Upper lobe of left lung (tissue), 6 donors: Measurements from ENCODE around the gene LENG9. TPM values are rescaled to one million over a fixed set of nuclear protein-coding genes. Genes with fewer than 3 reads are reported as not detected.

Experiments used
- ATAC-seq, 2 donors: fragments of 200-7000 bp; cut with Tn5 transposase; one replicate each; pipeline ENCODE4 v1.9.1; 2022; ENCODE audit warnings: mild to moderate bottlenecking in 2 of 2, moderate library complexity in 2 of 2; ENCODE audit not compliant: low FRiP score in 2 of 2
- DNase-seq, 2 donors: peaks; one replicate each; pipeline ENCODE4 v3.0.0-alpha.2; 2019 to 2020
- H3K27ac ChIP-seq, 4 donors: fragments of 200-600 bp; sonication (generic); one replicate each; pipeline ENCODE4 v1.5.1; 2016 to 2019
- H3K27me3 ChIP-seq, 4 donors: fragments of 200-600 bp; sonication (generic); one replicate each; pipeline ENCODE4 v1.5.1; 2017 to 2019
- H3K36me3 ChIP-seq, 4 donors: fragments of 200-600 bp; sonication (generic); one replicate each; pipeline ENCODE4 v1.5.1; 2016 to 2019
- H3K4me1 ChIP-seq, 4 donors: fragments of 200-600 bp; sonication (generic); one replicate each; pipeline ENCODE4 v1.5.1; 2018 to 2019
- H3K4me3 ChIP-seq, 4 donors: fragments of 200-600 bp; sonication (generic); one replicate each; pipeline ENCODE4 v1.5.1; 2017 to 2019; ENCODE audit warnings: mild to moderate bottlenecking in 2 of 4, moderate library complexity in 1 of 4
- H3K9me3 ChIP-seq, 4 donors: fragments of 200-600 bp; sonication (generic); one replicate each; pipeline ENCODE4 v1.5.1; 2018 to 2019
- CTCF ChIP-seq, 6 experiments: fragments of 450-650 bp in 4 of 6; fragments of 200-600 bp in 2 of 6; sonication (generic) in 2 of 6; IDR thresholded peaks; one replicate each; pipeline ENCODE4 v1.5.1; 2016 to 2019; ENCODE audit warnings: antibody characterized with exemption in 6 of 6
- EP300 ChIP-seq, 4 donors: sonication (generic); formaldehyde crosslinking; IDR thresholded peaks; one replicate each; pipeline ENCODE4 v1.5.1; 2017; ENCODE audit warnings: antibody characterized with exemption in 4 of 4, control low read depth in 2 of 4
- POLR2A ChIP-seq, 4 donors: fragments of 450-650 bp; IDR thresholded peaks; one replicate each; pipeline ENCODE4 v1.5.1; 2016 to 2017; ENCODE audit warnings: antibody characterized with exemption in 4 of 4, mild to moderate bottlenecking in 2 of 4
- POLR2AphosphoS5 ChIP-seq, 2 donors: sonication (generic); formaldehyde crosslinking; IDR thresholded peaks; one replicate each; pipeline ENCODE4 v1.5.1; 2017; ENCODE audit warnings: antibody characterized with exemption in 2 of 2
- WGBS, 2 donors: methylation state at CpG; one replicate each; pipeline ENCODE4 v1.1.5; 2017 to 2018; 5-methylcytosine and 5-hydroxymethylcytosine counted together
- total RNA-seq, 6 donors: library from RNA; depleted of rRNA in 4 of 6; stranded (reverse); fragments of >200 nt in 4 of 6; gene quantifications; one replicate each; pipeline versions ENCODE4 v1.1.0 to v1.2.1, GENCODE V29; 2016 to 2021
- donor health status: DM: no; HTN: no; CAD: no; lungs with moderate emphysema.
- donor health status: DM: no; HTN: yes; CAD: no; lungs with severe emphysema.

The LENG9 gene
- total RNA-seq, 6 donors from 2014 or later = 3.3 to 12.6 (median 9.1) TPM

GRCh38 chr19:54427586-54427985 is 36.0 kb downstream of the LENG9 start:
- Histone ChIP-seq H3K9me3 (no peaks in the 10 kb centered on the region), H3K36me3 (no peaks in the 10 kb centered on the region), H3K27me3 (peaks cover 0 to 19% (median 7%) of the 10 kb centered on the region in 4 donors), H3K4me1 (peaks cover 14 to 24% (median 17%) of the 10 kb centered on the region in 4 donors), H3K27ac (no peak overlapping the region), H3K4me3 (no peak overlapping the region)
- no peak for DNase-seq
- ATAC-seq = no peak
- no peak for TF ChIP-seq CTCF (IDR thresholded peaks at IDR 0.05)
- no peak for TF ChIP-seq EP300 (IDR thresholded peaks at IDR 0.05)
- no peak for TF ChIP-seq POLR2A (IDR thresholded peaks at IDR 0.05)
- TF ChIP-seq POLR2AphosphoS5 (IDR thresholded peaks at IDR 0.05) = no peak
- 89 to 90% methylated on average over 11 of the region's 11 CpGs for WGBS, 2 donors

- WGBS, 2 donors = 60 to 65% methylated on average over 8 to 17 of the region's 17 CpGs
- Histone ChIP-seq H3K4me3 (no peak overlapping the region), H3K4me1 (peaks cover 12 to 15% (median 14%) of the 10 kb centered on the region in 4 donors), H3K9me3 (no peaks in the 10 kb centered on the region), H3K27ac (no peak overlapping the region), H3K27me3 (peaks cover 0 to 19% (median 7%) of the 10 kb centered on the region in 4 donors), H3K36me3 (no peaks in the 10 kb centered on the region)
- no peak for TF ChIP-seq CTCF (IDR thresholded peaks at IDR 0.05)
- no peak for TF ChIP-seq POLR2AphosphoS5 (IDR thresholded peaks at IDR 0.05)
- no peak for TF ChIP-seq POLR2A (IDR thresholded peaks at IDR 0.05)
- TF ChIP-seq EP300 (IDR thresholded peaks at IDR 0.05) = no peak
- DNase-seq = no peak
- ATAC-seq = no peak
These were observed 37.2 kb downstream of the LENG9 start for GRCh38 chr19:54426291-54426931.

GRCh38 chr19:54425382-54425723 is 38.2 kb downstream of the LENG9 start:
- TF ChIP-seq POLR2A (IDR thresholded peaks at IDR 0.05) (no peak), CTCF (IDR thresholded peaks at IDR 0.05) (no peak), POLR2AphosphoS5 (IDR thresholded peaks at IDR 0.05) (no peak), EP300 (IDR thresholded peaks at IDR 0.05) (no peak)
- DNase-seq = no peak
- Histone ChIP-seq H3K9me3 (no peaks in the 10 kb centered on the region), H3K27me3 (peaks cover 0 to 25% (median 11%) of the 10 kb centered on the region in 4 donors), H3K36me3 (no peaks in the 10 kb centered on the region), H3K27ac (no peak overlapping the region), H3K4me1 (peaks cover 4 to 5% (median 4%) of the 10 kb centered on the region in 4 donors), H3K4me3 (no peak overlapping the region)
- 65 to 77% methylated on average over 5 of the region's 5 CpGs for WGBS, 2 donors
- ATAC-seq = no peak

- H3K4me3 ChIP-seq = no peak overlapping the region
- no peaks in the 10 kb centered on the region for H3K9me3 ChIP-seq
- TF ChIP-seq POLR2AphosphoS5 (IDR thresholded peaks at IDR 0.05) = no peak
- TF ChIP-seq POLR2A (IDR thresholded peaks at IDR 0.05) = no peak
- TF ChIP-seq EP300 (IDR thresholded peaks at IDR 0.05) = no peak
- no peak for TF ChIP-seq CTCF (IDR thresholded peaks at IDR 0.05)
- peaks cover 0 to 3% (median 0%) of the 10 kb centered on the region in 4 donors for H3K4me1 ChIP-seq
- H3K27me3 ChIP-seq = peaks cover 1 to 29% (median 13%) of the 10 kb centered on the region in 4 donors
- no peak for ATAC-seq
- WGBS, 2 donors = 85 to 89% methylated on average over 32 to 35 of the region's 36 CpGs
- DNase-seq = no peak
- H3K36me3 ChIP-seq = no peaks in the 10 kb centered on the region
- H3K27ac ChIP-seq = no peak overlapping the region
These were observed 38.8 kb downstream of the LENG9 start for GRCh38 chr19:54424660-54425381.
